ENCODE measurements around the gene FARS2.

GRCh38 chr6:5215799-5216198, 45.5 kb upstream of the FARS2 start:
- no peak for TF ChIP-seq CTCF (IDR thresholded peaks at IDR 0.05)
- no peak for TF ChIP-seq POLR2A (IDR thresholded peaks at IDR 0.05)
